ENCODE results near the gene CRTC1. TPM values are rescaled to one million over a fixed set of nuclear protein-coding genes. Genes with fewer than 3 reads are reported as not detected.

CRTC1 gene
- total RNA-seq, 2 experiments from 2014 or later: 5.9 to 6.4 TPM

GRCh38 chr19:18708452-18709231 lies 25.2 kb downstream of the CRTC1 start:
- CTCF ChIA-PET: no interaction called here
- no peak overlapping the region for H3K27ac Mint-ChIP-seq
- ATAC-seq (no peak), DNase-seq (no peak)
- no peaks in the 10 kb centered on the region for H3K4me1 Mint-ChIP-seq
- H3K4me3 Mint-ChIP-seq: no peak overlapping the region
- no peaks in the 10 kb centered on the region for H3K9me3 Mint-ChIP-seq (ENCODE audit: low read depth)
- H3K36me3 Mint-ChIP-seq: no peaks in the 10 kb centered on the region
- peaks cover 3% of the 10 kb centered on the region for H3K27me3 Mint-ChIP-seq

- no peak for ATAC-seq
- Mint-ChIP-seq H3K27me3 (peaks cover 3% of the 10 kb centered on the region), H3K4me3 (no peak overlapping the region)
Observed at GRCh38 chr19:18709546-18709945, 26.1 kb downstream of the CRTC1 start.

GRCh38 chr19:18710186-18710585 lies 26.7 kb downstream of the CRTC1 start:
- DNase-seq (no peak), ATAC-seq (no peak)
- Mint-ChIP-seq H3K27me3 (peaks cover 3% of the 10 kb centered on the region), H3K4me3 (no peak overlapping the region), H3K4me1 (no peaks in the 10 kb centered on the region), H3K9me3 (ENCODE audit: low read depth) (no peaks in the 10 kb centered on the region), H3K36me3 (no peaks in the 10 kb centered on the region), H3K27ac (no peak overlapping the region)
- CTCF ChIA-PET: no interaction called here

More at GRCh38 chr19:18709546-18709945, 26.1 kb downstream of the CRTC1 start:
- Mint-ChIP-seq H3K4me1 (no peaks in the 10 kb centered on the region), H3K27ac (no peak overlapping the region), H3K9me3 (ENCODE audit: low read depth) (no peaks in the 10 kb centered on the region), H3K36me3 (no peaks in the 10 kb centered on the region)
- CTCF ChIA-PET: no interaction called here
- DNase-seq: no peak

- DNase-seq (no peak), ATAC-seq (no peak)
- peaks cover 3% of the 10 kb centered on the region for H3K27me3 Mint-ChIP-seq
- no peaks in the 10 kb centered on the region for H3K4me1 Mint-ChIP-seq
- no peak overlapping the region for H3K4me3 Mint-ChIP-seq
- CTCF ChIA-PET: no interaction called here
- no peaks in the 10 kb centered on the region for H3K9me3 Mint-ChIP-seq (ENCODE audit: low read depth)
- H3K36me3 Mint-ChIP-seq: no peaks in the 10 kb centered on the region
- no peak overlapping the region for H3K27ac Mint-ChIP-seq
Observed at GRCh38 chr19:18710996-18711751, 27.7 kb downstream of the CRTC1 start.

- DNase-seq (no peak), ATAC-seq (no peak)
- no peak overlapping the region for H3K4me3 Mint-ChIP-seq
- no peaks in the 10 kb centered on the region for H3K4me1 Mint-ChIP-seq
- CTCF ChIA-PET: no interaction called here
- H3K9me3 Mint-ChIP-seq (ENCODE audit: low read depth): no peaks in the 10 kb centered on the region
- H3K36me3 Mint-ChIP-seq: no peaks in the 10 kb centered on the region
- H3K27ac Mint-ChIP-seq: no peak overlapping the region
- peaks cover 3% of the 10 kb centered on the region for H3K27me3 Mint-ChIP-seq
Observed at GRCh38 chr19:18711893-18712292, 28.4 kb downstream of the CRTC1 start.

GRCh38 chr19:18712981-18713380 lies 29.5 kb downstream of the CRTC1 start:
- Mint-ChIP-seq H3K4me1 (no peaks in the 10 kb centered on the region), H3K36me3 (no peaks in the 10 kb centered on the region), H3K27ac (no peak overlapping the region), H3K4me3 (no peak overlapping the region), H3K9me3 (ENCODE audit: low read depth) (no peaks in the 10 kb centered on the region), H3K27me3 (no peaks in the 10 kb centered on the region)
- DNase-seq (no peak), ATAC-seq (no peak)
- CTCF ChIA-PET: no interaction called here

- CTCF ChIA-PET: no interaction called here
- Mint-ChIP-seq H3K9me3 (ENCODE audit: low read depth) (no peaks in the 10 kb centered on the region), H3K4me3 (no peak overlapping the region), H3K36me3 (no peaks in the 10 kb centered on the region), H3K27ac (no peak overlapping the region), H3K4me1 (no peaks in the 10 kb centered on the region), H3K27me3 (no peaks in the 10 kb centered on the region)
- DNase-seq: no peak
- no peak for ATAC-seq
Observed at GRCh38 chr19:18713550-18714117, 30.2 kb downstream of the CRTC1 start.

- no peaks in the 10 kb centered on the region for H3K27me3 Mint-ChIP-seq
Observed at GRCh38 chr19:18715416-18715815, 31.9 kb downstream of the CRTC1 start.

GRCh38 chr19:18716857-18717256 lies 33.4 kb downstream of the CRTC1 start:
- Mint-ChIP-seq H3K27me3 (no peaks in the 10 kb centered on the region), H3K9me3 (ENCODE audit: low read depth) (no peaks in the 10 kb centered on the region), H3K27ac (no peak overlapping the region), H3K36me3 (no peaks in the 10 kb centered on the region), H3K4me3 (no peak overlapping the region), H3K4me1 (no peaks in the 10 kb centered on the region)
- no peak for ATAC-seq
- no peak for DNase-seq
- CTCF ChIA-PET: no interaction called here

More at GRCh38 chr19:18715416-18715815, 31.9 kb downstream of the CRTC1 start:
- H3K27ac Mint-ChIP-seq: no peak overlapping the region
- H3K9me3 Mint-ChIP-seq (ENCODE audit: low read depth): no peaks in the 10 kb centered on the region
- ATAC-seq (no peak), DNase-seq (no peak)
- no peak overlapping the region for H3K4me3 Mint-ChIP-seq
- CTCF ChIA-PET: interaction anchor here (0.6 kb wide), 1 partner anchor 14 kb away, joined by 3 read pairs; no protein-coding TSS in a partner anchor
- H3K4me1 Mint-ChIP-seq: no peaks in the 10 kb centered on the region
- no peaks in the 10 kb centered on the region for H3K36me3 Mint-ChIP-seq

GRCh38 chr19:18717601-18718000 lies 34.1 kb downstream of the CRTC1 start:
- Mint-ChIP-seq H3K27ac (no peak overlapping the region), H3K27me3 (no peaks in the 10 kb centered on the region), H3K9me3 (ENCODE audit: low read depth) (no peaks in the 10 kb centered on the region), H3K4me1 (no peaks in the 10 kb centered on the region), H3K4me3 (no peak overlapping the region), H3K36me3 (no peaks in the 10 kb centered on the region)
- no peak for ATAC-seq
- CTCF ChIA-PET: no interaction called here
- no peak for DNase-seq

GRCh38 chr19:18718015-18718526 lies 34.6 kb downstream of the CRTC1 start:
- no peaks in the 10 kb centered on the region for H3K4me1 Mint-ChIP-seq
- no peak overlapping the region for H3K27ac Mint-ChIP-seq
- no peaks in the 10 kb centered on the region for H3K9me3 Mint-ChIP-seq (ENCODE audit: low read depth)
- CTCF ChIA-PET: no interaction called here
- no peak overlapping the region for H3K4me3 Mint-ChIP-seq
- H3K36me3 Mint-ChIP-seq: no peaks in the 10 kb centered on the region
- DNase-seq (no peak), ATAC-seq (no peak)
- H3K27me3 Mint-ChIP-seq: no peaks in the 10 kb centered on the region

GRCh38 chr19:18718846-18719458 lies 35.5 kb downstream of the CRTC1 start:
- H3K27me3 Mint-ChIP-seq: no peaks in the 10 kb centered on the region

GRCh38 chr19:18719541-18719940 lies 36.1 kb downstream of the CRTC1 start:
- no peaks in the 10 kb centered on the region for H3K27me3 Mint-ChIP-seq
- H3K36me3 Mint-ChIP-seq: no peaks in the 10 kb centered on the region
- H3K4me1 Mint-ChIP-seq: no peaks in the 10 kb centered on the region
- ATAC-seq: no peak
- CTCF ChIA-PET: no interaction called here
- H3K4me3 Mint-ChIP-seq: no peak overlapping the region
- no peak for DNase-seq
- no peaks in the 10 kb centered on the region for H3K9me3 Mint-ChIP-seq (ENCODE audit: low read depth)
- H3K27ac Mint-ChIP-seq: no peak overlapping the region

More at GRCh38 chr19:18718846-18719458, 35.5 kb downstream of the CRTC1 start:
- Mint-ChIP-seq H3K36me3 (no peaks in the 10 kb centered on the region), H3K4me3 (no peak overlapping the region), H3K9me3 (ENCODE audit: low read depth) (no peaks in the 10 kb centered on the region), H3K27ac (no peak overlapping the region), H3K4me1 (no peaks in the 10 kb centered on the region)
- ATAC-seq (no peak), DNase-seq (no peak)
- CTCF ChIA-PET: no interaction called here
